Memory B cell (primary cell): ENCODE measurements around the gene PXYLP1.
A peak's percentile ranks its signal among the peaks of the same experiment; 100 is the strongest.
"Not testable (repeated sequence)": the region's sequence is repeated elsewhere in the genome, so short reads cannot be mapped to it uniquely, and the experiment has no call there.

Experiments used
- ATAC-seq: fragments of 150-1000 bp; cut with Tn5 transposase; 2 replicates; pipeline ENCODE4 v1.10.0; 2021; ENCODE audit warnings: low read depth, mild to moderate bottlenecking, moderate library complexity
- DNase-seq, 2 donors: peaks; one replicate each; pipeline ENCODE4 v3.0.0; 2022; ENCODE audit warnings: low spot score in 2 of 2
- H3K27ac Mint-ChIP-seq: one replicate; pipeline ENCODE4 v1.8.0; 2022; ENCODE audit warnings: mild to moderate bottlenecking, moderate library complexity, mixed read lengths
- H3K27me3 Mint-ChIP-seq: one replicate; pipeline ENCODE4 v1.8.0; 2022; ENCODE audit warnings: mixed read lengths
- H3K36me3 Mint-ChIP-seq: one replicate; pipeline ENCODE4 v1.8.0; 2022; ENCODE audit warnings: mild to moderate bottlenecking, mixed read lengths
- H3K4me1 Mint-ChIP-seq: one replicate; pipeline ENCODE4 v1.8.0; 2022; ENCODE audit warnings: mixed read lengths
- H3K4me3 Mint-ChIP-seq: one replicate; pipeline ENCODE4 v1.8.0; 2022; ENCODE audit warnings: mild to moderate bottlenecking, moderate library complexity, mixed read lengths
- H3K9me3 Mint-ChIP-seq: one replicate; pipeline ENCODE4 v1.8.0; 2022; ENCODE audit warnings: mixed read lengths

The PXYLP1 gene

DNA sequence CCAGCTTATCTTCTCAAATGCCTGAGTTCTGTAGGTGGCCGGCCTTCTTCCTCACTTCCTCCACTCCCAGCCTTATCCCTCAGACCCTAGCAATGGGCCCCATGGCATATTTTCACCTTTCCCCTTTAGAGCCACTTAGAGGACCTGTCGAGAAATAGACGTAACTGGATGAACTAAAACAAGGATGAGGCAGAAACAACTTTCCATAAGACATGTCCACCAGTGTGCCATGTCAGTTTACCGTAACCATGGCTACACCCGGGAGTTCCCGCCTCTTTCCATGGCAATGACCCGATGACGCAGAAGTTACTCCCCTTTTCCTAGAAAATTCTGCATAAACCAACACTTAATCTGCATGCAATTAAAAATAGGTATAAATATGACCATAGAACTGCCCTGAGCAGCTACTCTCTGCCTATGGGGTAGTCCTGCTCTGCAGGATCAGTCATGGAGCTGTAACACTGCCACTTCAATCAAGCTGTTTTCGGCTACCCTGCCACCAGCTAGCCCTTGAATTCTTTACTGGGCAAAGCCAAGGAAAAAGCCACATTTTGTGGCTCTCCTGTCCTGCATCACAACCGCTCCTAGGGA, 81.6 kb downstream of the PXYLP1 start:
- Mint-ChIP-seq H3K4me3 (peak overlapping the region; percentile 37), H3K27me3 (no peaks in the 10 kb centered on the region), H3K27ac (no peak overlapping the region), H3K9me3 (no peaks in the 10 kb centered on the region), H3K4me1 (peaks cover 10% of the 10 kb centered on the region), H3K36me3 (no peaks in the 10 kb centered on the region)
- DNase-seq = no peak
- no peak for ATAC-seq

DNA sequence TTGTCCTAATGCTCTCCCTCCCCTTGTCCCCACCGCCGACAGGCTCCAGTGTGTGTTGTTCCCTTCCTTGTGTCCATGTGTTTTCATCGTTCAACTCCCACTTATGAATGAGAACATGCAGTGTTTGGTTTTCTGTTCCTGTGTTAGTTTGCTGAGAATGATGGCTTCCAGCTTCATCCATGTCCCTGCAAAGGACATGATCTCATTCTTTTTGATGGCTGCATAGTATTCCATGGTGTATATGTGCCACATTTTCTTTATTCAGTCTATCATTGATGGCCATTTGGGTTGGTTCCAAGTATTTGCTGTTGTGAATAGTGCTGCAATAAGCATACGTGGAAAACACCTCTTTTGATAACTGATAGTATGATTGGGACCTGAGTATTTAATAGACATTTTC, 82.8 kb downstream of the PXYLP1 start:
- H3K27me3 Mint-ChIP-seq, H3K4me3 Mint-ChIP-seq, DNase-seq, H3K27ac Mint-ChIP-seq, ATAC-seq, H3K9me3 Mint-ChIP-seq, H3K36me3 Mint-ChIP-seq: not testable (repeated sequence)
- peaks cover 10% of the 10 kb centered on the region for H3K4me1 Mint-ChIP-seq

DNA sequence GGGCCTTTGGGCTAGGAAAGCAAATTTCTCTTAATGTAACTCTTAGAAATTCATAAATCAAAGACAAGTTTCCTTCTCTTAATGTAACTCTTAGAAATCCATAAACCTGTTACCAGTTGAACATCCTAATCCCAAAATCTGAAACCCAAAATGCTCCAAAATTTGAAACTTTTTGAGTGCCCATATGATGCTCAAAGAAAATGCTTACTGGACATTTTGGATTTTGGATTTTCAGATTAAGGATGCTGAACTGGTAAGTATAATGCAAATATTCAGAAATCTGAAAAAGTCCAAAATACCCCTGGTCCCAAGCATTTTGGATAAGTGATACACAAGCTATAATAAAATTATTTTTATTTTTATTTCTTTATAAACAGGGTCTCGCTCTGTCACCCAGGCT, 85.2 kb downstream of the PXYLP1 start:
- no peak overlapping the region for H3K27ac Mint-ChIP-seq
- ATAC-seq (no peak), DNase-seq (no peak)
- H3K27me3 Mint-ChIP-seq = no peaks in the 10 kb centered on the region
- H3K4me1 Mint-ChIP-seq = peaks cover 13% of the 10 kb centered on the region
- no peaks in the 10 kb centered on the region for H3K36me3 Mint-ChIP-seq
- H3K9me3 Mint-ChIP-seq = no peaks in the 10 kb centered on the region
- no peak overlapping the region for H3K4me3 Mint-ChIP-seq

DNA sequence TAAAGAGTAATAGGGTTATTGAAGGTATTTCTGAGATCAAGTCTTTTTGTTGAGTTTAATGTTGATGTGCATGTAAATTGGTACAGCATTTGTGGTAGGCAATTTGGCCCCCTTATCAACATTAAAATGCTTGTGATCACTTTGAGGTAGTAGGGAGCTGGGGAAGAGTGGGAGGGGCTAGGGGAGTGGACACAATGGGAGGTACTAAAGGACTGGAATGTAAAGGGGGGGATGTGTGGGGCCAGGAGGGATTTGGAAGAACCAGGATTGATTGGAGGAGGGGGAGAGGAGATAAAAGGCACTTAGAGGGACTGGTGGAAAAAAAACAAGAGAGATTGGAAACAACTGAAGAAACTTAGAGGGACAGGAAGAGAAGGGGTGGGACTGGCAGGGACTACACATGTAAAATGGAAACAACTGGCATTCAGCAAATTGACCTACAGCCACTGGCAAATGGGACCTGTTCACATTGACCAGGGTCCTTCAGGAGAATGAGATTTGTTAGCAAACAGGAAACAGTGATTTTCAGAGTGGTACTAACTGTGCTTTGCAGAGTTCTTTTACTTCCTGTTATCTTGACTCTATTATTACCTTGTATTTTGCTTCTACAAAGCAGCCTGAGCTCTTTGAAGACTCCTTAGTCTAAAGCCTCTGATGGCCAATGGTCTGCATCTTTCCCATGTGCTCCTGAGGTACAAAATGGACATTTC, 88.9 kb downstream of the PXYLP1 start:
- Mint-ChIP-seq H3K4me1 (peaks cover 8% of the 10 kb centered on the region), H3K4me3 (peak overlapping the region; percentile 27), H3K27me3 (no peaks in the 10 kb centered on the region), H3K27ac (no peak overlapping the region), H3K9me3 (no peaks in the 10 kb centered on the region), H3K36me3 (no peaks in the 10 kb centered on the region)
- no peak for ATAC-seq
- no peak for DNase-seq

DNA sequence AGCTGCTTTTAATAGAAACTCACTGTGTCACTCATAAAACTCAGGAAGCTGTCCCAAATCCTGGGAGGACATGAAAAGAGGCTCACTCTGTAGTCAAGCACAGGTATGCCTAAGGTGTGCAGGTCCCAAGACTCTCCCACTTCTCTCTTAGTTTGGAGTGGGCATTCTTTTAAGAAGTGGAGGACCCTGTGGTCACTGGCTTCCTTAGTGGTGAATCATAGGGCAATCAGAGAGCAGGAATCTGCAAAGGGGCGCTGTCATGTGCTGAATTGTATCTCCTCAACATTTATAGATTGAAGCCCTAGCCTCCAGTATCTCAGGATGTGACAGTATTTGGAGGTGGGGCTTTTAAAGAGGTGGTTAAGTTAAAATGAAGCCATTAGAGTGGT, 89.5 kb downstream of the PXYLP1 start:
- Mint-ChIP-seq H3K9me3 (no peaks in the 10 kb centered on the region), H3K36me3 (no peaks in the 10 kb centered on the region), H3K4me3 (no peak overlapping the region), H3K27ac (no peak overlapping the region), H3K4me1 (peaks cover 8% of the 10 kb centered on the region), H3K27me3 (no peaks in the 10 kb centered on the region)
- no peak for ATAC-seq
- DNase-seq = no peak

DNA sequence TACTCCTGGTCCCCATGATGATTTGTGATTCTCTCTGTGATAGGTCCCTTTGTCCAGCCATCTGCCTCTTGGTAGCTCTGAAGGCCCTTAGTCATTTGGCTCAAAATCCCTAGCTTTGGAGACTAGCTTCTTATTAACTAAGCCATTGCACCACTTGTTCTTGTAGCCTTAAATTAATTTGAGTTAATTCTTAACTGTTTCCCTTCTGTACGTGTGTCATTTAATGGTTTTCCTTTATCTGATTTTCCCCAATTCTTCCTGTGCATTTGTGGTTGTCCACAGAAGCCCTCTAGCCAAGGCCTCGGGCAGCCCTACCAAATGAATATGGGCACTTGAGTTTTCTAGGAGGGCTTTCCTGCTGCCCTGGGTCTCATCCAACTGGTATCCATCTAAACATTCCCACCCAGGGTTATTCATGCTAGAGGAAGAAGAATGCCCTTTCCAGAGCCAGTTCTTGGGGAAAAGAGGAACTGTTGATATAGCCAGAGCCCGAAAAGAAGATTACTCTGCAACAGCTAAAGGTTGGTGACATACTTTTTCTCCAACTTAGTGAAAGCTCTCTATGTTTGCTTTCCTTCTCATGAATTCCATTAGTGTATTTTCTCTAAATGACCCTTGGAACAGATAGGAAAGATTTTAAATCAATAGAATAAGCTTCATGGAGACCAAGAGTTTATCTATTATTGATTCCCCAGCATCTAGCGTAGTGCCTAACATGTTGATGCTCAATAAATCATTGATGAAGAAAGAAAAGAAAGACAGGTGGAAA, 92.5 kb downstream of the PXYLP1 start:
- ATAC-seq (no peak), DNase-seq (no peak)
- Mint-ChIP-seq H3K4me3 (no peak overlapping the region), H3K9me3 (no peaks in the 10 kb centered on the region), H3K4me1 (peaks cover 8% of the 10 kb centered on the region), H3K36me3 (no peaks in the 10 kb centered on the region), H3K27me3 (peaks cover 4% of the 10 kb centered on the region), H3K27ac (no peak overlapping the region)

DNA sequence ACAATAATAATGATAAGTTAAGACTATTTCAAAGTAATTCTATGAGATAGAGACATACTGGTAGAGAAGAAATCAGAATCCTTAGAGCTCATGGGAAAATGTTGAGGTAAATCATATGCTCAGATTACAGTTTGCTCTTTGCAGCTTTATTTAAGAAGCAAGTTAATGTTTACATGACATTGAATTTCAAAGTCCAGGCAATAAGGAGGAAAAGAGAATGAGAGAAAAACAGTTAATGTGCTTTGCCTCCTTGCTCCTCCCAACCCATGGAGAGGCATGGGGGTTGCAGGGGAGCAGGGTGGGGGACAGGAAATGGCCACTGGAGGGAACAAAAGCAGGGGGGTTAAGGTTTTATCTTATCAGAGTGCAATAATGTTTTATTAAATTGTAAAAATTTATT, 94.5 kb downstream of the PXYLP1 start:
- H3K27ac Mint-ChIP-seq = no peak overlapping the region
- H3K36me3 Mint-ChIP-seq = no peaks in the 10 kb centered on the region
- DNase-seq = no peak
- peaks cover 4% of the 10 kb centered on the region for H3K27me3 Mint-ChIP-seq
- H3K4me3 Mint-ChIP-seq = no peak overlapping the region
- no peaks in the 10 kb centered on the region for H3K9me3 Mint-ChIP-seq
- H3K4me1 Mint-ChIP-seq = peaks cover 2% of the 10 kb centered on the region
- ATAC-seq = no peak

DNA sequence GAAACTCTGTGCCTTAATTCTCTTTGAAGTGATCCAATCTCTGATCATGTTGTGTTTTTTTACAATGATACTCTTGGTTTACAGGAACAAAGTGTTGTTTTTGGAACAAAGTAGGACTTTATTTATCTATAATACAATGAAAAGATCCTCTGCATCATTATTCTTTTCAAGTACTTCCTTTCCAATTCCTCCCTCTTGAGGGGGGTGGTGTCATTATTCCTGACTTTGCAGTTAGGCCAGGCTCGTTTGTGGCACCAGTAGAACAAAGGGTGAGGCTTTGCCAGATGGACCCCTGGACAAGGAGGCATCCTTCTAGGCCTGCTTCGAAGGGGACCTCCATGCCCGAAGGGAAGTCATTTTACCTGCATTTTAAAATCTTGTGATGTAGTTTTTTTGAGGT, 95.0 kb downstream of the PXYLP1 start:
- peaks cover 4% of the 10 kb centered on the region for H3K27me3 Mint-ChIP-seq
- peaks cover 6% of the 10 kb centered on the region for H3K4me1 Mint-ChIP-seq

DNA sequence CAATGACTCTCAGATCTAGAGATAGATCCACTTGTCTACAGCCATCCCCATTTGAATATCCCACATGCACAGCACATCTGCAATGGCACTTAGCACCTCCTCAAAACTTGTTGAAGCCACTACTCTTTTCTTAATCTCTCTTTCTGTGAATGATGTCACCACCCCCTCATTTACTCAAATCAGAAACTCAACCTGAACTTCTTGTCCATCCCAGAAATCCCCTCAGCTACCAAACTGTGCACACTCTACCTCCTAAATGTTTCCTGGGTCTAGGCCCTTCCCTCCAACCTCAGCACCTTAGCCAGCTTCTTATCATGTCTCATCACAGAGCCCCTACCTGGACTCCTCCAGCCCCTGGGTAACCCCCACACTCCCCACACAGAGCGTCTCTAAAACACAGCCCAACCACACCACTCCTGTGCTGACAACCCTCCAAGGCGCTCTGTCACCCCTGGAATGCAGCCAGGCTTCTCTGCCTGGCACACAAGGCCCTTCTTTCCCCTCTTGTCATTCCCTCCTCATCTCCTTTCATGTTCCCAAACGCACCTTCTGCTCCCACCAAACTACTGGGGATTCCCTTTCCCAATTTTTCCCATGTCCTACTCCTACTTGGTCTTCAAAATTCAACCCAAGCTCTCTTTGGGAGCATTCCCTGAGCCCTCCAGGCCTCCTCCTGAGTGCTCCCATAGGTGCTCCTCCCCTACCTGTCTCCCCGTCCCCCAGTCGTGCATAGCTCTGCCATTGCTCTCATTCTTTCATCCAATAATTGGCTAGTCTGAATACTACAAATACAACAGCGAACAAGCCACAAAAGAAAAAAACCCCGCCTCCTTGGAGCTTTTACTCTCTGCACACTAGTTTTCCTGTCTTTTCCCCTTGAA, 96.9 kb downstream of the PXYLP1 start:
- Mint-ChIP-seq H3K4me1 (peaks cover 7% of the 10 kb centered on the region), H3K27me3 (peaks cover 4% of the 10 kb centered on the region), H3K27ac (no peak overlapping the region), H3K4me3 (no peak overlapping the region), H3K9me3 (no peaks in the 10 kb centered on the region), H3K36me3 (no peaks in the 10 kb centered on the region)
- DNase-seq (no peak), ATAC-seq (no peak)

More for the DNA sequence above, 95.0 kb downstream of the PXYLP1 start:
- Mint-ChIP-seq H3K27ac (no peak overlapping the region), H3K4me3 (no peak overlapping the region), H3K9me3 (no peaks in the 10 kb centered on the region), H3K36me3 (no peaks in the 10 kb centered on the region)
- no peak for ATAC-seq
- no peak for DNase-seq

DNA sequence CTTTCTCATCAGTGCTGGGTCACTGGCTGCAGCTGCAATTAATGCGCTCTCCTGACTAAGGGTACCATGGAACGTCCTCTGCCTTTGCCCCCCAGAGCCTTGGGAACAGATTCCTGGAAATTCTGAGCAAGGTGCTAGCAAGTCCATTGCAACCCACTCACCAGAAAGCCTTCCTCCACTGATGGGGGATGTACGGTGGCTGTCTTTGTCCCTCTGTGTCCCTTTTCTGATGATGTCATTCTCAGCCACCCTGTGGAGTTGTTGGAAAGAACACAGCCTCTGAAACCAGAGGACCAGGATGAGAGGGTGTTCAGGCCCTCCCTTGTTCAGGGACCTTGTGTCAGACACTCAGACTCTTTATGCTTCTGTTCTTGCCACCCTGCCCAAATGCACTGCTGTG, 98.6 kb downstream of the PXYLP1 start:
- ATAC-seq = no peak
- Mint-ChIP-seq H3K9me3 (no peaks in the 10 kb centered on the region), H3K4me3 (no peak overlapping the region), H3K27me3 (peaks cover 9% of the 10 kb centered on the region), H3K27ac (no peak overlapping the region), H3K4me1 (peaks cover 9% of the 10 kb centered on the region), H3K36me3 (peaks cover 2% of the 10 kb centered on the region)
- no peak for DNase-seq

DNA sequence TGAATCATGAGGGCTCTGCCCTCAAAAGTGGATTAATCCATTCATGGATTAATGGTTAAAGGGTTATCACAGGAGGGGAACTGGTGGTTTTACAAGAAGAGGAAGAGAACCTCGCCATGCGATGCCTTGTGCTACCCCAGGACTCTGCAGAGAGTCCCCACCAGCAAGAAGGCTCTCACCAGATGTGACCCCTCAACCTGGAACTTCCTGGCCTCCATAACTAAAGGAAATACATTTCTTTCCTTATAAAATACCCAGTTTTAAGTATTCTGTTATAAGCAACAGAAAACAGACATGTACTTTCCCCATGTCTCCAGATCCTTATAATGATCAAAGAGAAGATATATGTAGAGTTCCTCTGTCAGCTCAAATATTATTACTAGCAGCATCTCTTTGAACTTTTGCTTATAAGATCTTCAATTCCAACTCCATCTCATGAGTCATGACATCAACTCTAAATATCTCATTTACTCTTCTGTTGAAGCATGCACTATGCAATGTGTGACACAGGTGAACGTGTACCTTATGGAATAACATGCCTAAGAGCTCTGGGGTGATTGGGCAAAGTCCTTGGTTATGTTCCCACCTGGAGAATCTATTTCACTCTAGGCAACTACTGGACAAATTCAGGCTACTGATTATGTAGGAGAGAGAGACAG, 99.2 kb downstream of the PXYLP1 start:
- Mint-ChIP-seq H3K27me3 (peaks cover 9% of the 10 kb centered on the region), H3K4me1 (peaks cover 9% of the 10 kb centered on the region), H3K9me3 (no peaks in the 10 kb centered on the region), H3K36me3 (peaks cover 2% of the 10 kb centered on the region), H3K27ac (no peak overlapping the region), H3K4me3 (no peak overlapping the region)
- ATAC-seq (no peak), DNase-seq (no peak)

DNA sequence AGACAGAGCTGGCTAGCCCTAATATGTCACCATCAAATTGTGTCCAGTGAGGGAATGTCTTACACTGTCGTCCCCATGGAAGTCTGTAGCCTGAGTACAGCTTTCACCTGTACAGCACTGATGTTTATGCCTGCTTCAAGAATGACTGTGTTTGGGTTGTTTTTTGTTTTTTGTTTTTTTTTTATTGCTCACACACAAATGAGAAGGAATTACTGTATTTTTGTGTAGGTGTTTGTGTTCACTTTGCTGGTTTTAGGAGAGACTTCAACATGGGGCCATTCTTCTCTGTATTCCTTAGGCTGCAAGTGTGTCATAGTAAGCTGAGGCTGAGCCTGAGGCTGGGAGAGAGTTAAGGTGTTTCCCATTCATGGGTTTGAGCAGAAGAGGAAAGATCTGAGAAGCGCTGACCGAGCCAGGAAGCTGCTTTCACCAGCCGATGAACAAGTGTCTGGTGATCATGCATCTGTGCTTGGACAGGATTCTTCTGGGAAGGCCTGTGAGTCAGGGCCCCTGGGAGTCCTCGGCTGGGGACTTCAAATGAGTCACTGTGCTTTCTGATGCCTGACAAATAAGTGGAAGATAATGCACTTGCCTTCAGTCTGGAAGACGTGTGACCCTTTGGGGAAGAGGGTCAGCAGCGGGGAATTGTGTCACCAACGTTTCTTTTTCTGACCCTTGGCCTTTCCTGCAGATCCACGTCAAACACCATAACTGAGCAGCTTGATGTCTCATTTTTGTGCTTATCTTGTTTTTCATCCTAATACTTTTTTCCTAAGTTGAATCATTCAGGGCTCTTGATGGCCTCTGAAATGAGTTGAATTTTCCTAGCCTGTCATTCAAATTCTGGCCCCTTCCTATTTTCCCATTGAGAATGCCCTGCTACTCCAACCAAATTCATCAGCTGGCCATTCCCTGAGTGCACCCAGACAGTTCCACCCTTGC, 100.0 kb downstream of the PXYLP1 start:
- Mint-ChIP-seq H3K9me3 (no peaks in the 10 kb centered on the region), H3K36me3 (peaks cover 2% of the 10 kb centered on the region), H3K27ac (no peak overlapping the region), H3K27me3 (peaks cover 9% of the 10 kb centered on the region), H3K4me3 (no peak overlapping the region), H3K4me1 (peaks cover 9% of the 10 kb centered on the region)
- DNase-seq = no peak
- no peak for ATAC-seq

DNA sequence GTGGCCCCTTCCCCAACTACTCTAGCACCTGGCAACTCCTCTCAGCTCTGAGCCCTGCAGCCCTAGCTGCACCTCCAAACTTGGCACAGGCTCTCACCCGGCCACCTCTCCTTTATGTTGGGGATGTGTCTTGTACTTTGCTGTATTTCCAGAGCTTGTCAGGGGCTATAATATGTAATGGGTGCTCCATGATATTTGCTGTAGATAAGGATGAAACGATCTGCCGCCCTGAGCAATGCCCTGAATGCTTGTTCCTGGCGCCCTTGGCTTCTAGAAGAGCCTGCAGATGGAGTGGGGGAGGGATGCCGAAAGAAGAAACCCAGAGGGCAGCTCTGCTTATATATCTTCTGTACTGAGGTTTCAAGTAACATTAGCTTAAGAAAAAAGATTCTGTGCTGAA, 100.8 kb downstream of the PXYLP1 start:
- no peak overlapping the region for H3K4me3 Mint-ChIP-seq
- H3K27ac Mint-ChIP-seq = no peak overlapping the region
- peaks cover 2% of the 10 kb centered on the region for H3K36me3 Mint-ChIP-seq
- DNase-seq = no peak
- ATAC-seq = no peak
- peaks cover 9% of the 10 kb centered on the region for H3K27me3 Mint-ChIP-seq
- peaks cover 15% of the 10 kb centered on the region for H3K4me1 Mint-ChIP-seq
- H3K9me3 Mint-ChIP-seq = no peaks in the 10 kb centered on the region
